Measurements from ENCODE around the gene SFN. TPM values are rescaled to one million over a fixed set of nuclear protein-coding genes. Genes with fewer than 3 reads are reported as not detected.

SFN gene
- total RNA-seq: 2.7 to 4.4 TPM (median 3.8 TPM) in 3 replicates

GRCh38 chr1:26862781-26863684 lies at the start of gene SFN:
TSS of gene SFN (plus strand) at chr1:26863149. CDS start at chr1:26863213, 64 bp downstream.
- no peaks in the 10 kb centered on the region for H3K27me3 Mint-ChIP-seq (ENCODE audit: low read depth)
- H3K4me1 Mint-ChIP-seq: peaks cover 23% of the 10 kb centered on the region
- no peaks in the 10 kb centered on the region for H3K36me3 Mint-ChIP-seq
- H3K27ac Mint-ChIP-seq: peak within 1 kb of the TSS; percentile 48
- peak; percentile 18 for TF ChIP-seq CTCF (IDR thresholded peaks at IDR 0.05; ENCODE audit: unreplicated experiment)
- no peaks in the 10 kb centered on the region for H3K9me3 Mint-ChIP-seq
- peak in 1 of 2 experiments; percentile 53 for DNase-seq (ENCODE audit: low spot score in 2 of 2, unreplicated experiment in 2 of 2)
- H3K4me3 Mint-ChIP-seq: peak within 1 kb of the TSS; percentile 85

DNA sequence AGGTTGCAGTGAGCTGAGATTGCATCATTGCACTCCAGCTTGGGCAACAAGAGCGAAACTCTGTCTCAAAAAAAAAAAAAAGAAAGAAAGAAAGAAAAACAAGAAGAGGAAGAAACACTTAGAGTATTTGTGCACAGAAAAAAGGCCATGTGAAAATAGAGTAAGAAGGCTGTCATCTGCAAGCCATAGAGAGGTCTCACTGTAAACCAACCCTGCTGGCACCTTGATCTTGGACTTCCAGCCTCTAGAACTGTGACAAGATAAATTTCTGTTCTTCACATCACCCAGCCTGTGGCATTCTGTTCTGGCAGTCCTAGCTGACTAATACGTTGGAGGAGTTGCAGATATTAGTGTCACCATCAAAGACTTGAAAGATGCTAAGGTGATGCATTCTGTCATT lies 48.6 kb upstream of the SFN start:
- H3K4me3 Mint-ChIP-seq: no peak overlapping the region
- H3K4me1 Mint-ChIP-seq: no peaks in the 10 kb centered on the region
- no peak overlapping the region for H3K27ac Mint-ChIP-seq
- H3K36me3 Mint-ChIP-seq: peaks cover 4% of the 10 kb centered on the region
- DNase-seq (ENCODE audit: low spot score in 2 of 2, unreplicated experiment in 2 of 2): no peak
- H3K9me3 Mint-ChIP-seq: no peaks in the 10 kb centered on the region
- TF ChIP-seq CTCF (IDR thresholded peaks at IDR 0.05; ENCODE audit: unreplicated experiment): no peak
- H3K27me3 Mint-ChIP-seq (ENCODE audit: low read depth): no peaks in the 10 kb centered on the region

- no peak for TF ChIP-seq CTCF (IDR thresholded peaks at IDR 0.05; ENCODE audit: unreplicated experiment)
- H3K36me3 Mint-ChIP-seq: peaks cover 4% of the 10 kb centered on the region
- DNase-seq (ENCODE audit: low spot score in 2 of 2, unreplicated experiment in 2 of 2): no peak
- no peak overlapping the region for H3K4me3 Mint-ChIP-seq
- H3K27me3 Mint-ChIP-seq (ENCODE audit: low read depth): no peaks in the 10 kb centered on the region
- H3K4me1 Mint-ChIP-seq: no peaks in the 10 kb centered on the region
- H3K27ac Mint-ChIP-seq: no peak overlapping the region
- no peaks in the 10 kb centered on the region for H3K9me3 Mint-ChIP-seq
Measured at GRCh38 chr1:26814893-26815292, 48.1 kb upstream of the SFN start.

DNA sequence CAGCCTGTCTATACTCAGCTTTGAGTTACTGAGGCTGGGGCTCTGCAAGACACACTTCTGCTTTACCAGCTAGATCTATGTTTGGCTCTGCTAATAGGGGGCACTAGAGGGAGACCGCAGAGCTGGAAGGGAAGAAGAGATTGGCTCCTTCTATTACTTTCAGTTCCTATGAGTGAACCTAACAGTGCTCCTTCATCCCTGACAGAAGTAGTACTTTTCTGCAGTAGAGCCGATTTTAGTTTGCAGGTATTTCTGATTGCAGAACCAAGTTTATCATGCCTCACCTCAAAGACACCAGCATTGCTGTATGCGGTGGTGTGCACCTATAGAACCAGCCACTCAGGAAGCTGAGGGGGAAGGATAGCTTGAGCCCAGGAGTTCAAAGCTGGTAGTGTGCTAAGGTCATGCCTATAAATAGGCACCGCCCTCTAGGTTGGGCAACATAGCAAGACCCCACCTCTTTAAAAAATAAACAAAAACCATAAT lies 42.1 kb upstream of the SFN start:
- no peak for DNase-seq (ENCODE audit: low spot score in 2 of 2, unreplicated experiment in 2 of 2)
- Mint-ChIP-seq H3K36me3 (peaks cover 4% of the 10 kb centered on the region), H3K4me3 (no peak overlapping the region), H3K4me1 (peaks cover 15% of the 10 kb centered on the region), H3K27me3 (ENCODE audit: low read depth) (no peaks in the 10 kb centered on the region), H3K9me3 (no peaks in the 10 kb centered on the region), H3K27ac (no peak overlapping the region)
- TF ChIP-seq CTCF (IDR thresholded peaks at IDR 0.05; ENCODE audit: unreplicated experiment): no peak

DNA sequence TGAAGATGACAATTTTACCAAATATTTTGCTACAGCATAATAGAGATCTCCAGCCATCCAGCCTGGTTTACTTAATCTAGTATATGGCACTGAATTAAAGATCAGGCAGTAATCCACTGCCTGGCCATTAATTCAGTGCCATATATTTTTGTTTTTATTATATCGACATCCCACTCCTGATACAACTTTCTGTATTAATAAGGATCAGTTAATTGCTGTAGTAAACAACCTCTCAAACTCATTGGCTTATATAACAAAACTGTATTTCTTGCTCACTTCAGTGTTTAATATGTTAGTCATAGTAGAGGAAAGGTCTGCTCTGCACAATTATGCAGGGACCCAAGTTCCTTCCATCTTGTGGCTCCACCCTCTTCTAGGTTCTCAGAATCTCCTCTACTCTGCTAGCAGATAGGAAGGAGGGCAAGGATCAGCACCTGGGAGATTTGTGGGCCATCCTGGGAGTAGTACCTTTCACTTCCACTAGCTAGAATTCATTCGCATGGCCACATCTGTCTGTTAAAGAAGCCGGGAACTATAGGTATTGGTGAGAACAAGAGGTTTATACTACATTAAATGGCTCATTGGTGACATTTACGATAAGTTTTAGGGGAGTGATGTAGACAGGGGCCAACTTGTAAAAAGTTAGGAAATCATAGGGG lies 40.1 kb upstream of the SFN start:
- H3K4me3 Mint-ChIP-seq: no peak overlapping the region
- no peak for DNase-seq (ENCODE audit: low spot score in 2 of 2, unreplicated experiment in 2 of 2)
- peak overlapping the region; percentile 35 for H3K27ac Mint-ChIP-seq
- peaks cover 27% of the 10 kb centered on the region for H3K4me1 Mint-ChIP-seq
- no peaks in the 10 kb centered on the region for H3K27me3 Mint-ChIP-seq (ENCODE audit: low read depth)
- peaks cover 3% of the 10 kb centered on the region for H3K36me3 Mint-ChIP-seq
- no peak for TF ChIP-seq CTCF (IDR thresholded peaks at IDR 0.05; ENCODE audit: unreplicated experiment)
- no peaks in the 10 kb centered on the region for H3K9me3 Mint-ChIP-seq
